ENCODE results near the gene UBAC1. TPM values are rescaled to one million over a fixed set of nuclear protein-coding genes. Genes with fewer than 3 reads are reported as not detected.
"Not testable (repeated sequence)": the region's sequence is repeated elsewhere in the genome, so short reads cannot be mapped to it uniquely, and the experiment has no call there.

Gene UBAC1
- polyA plus RNA-seq, 1 donor: 48.1 TPM

DNA sequence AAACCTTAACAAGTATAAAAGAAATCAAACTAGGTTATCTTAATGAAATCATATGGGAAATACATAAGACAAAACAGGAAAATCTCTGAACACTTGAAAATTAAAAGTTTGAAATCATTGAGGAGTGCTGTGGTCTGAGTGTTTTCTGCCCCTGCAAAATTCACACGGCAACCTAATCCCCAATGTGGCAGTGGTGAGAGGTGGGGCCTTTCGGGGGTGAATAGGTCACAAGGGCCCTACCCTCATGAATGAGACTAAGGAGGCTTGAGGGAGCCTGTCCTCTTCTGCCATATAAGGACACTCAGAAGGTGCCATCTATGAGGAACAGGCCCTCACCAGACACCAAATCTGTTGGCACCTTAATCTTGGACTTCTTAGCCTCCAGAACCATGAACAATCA lies 64.5 kb downstream of the UBAC1 start:
- DNase-seq: no peak

DNA sequence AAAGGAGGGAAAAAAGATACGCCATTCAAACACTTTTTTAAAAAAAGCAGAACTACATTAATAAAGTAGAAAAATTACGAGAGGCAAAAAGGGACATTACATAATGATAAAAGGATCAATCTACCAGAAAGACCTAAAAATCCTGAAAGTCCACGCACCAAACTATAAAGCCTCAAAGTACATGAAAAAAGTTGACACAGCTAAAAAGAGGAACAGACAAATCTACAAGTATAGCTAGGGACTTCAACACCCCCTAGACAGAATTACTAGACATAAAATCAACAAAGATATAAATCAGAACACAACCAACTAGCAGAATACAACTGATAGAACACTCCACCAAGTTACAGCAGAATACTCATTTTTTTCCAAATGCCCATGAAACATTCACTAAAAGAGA lies 65.0 kb downstream of the UBAC1 start:
- no peak for DNase-seq

DNA sequence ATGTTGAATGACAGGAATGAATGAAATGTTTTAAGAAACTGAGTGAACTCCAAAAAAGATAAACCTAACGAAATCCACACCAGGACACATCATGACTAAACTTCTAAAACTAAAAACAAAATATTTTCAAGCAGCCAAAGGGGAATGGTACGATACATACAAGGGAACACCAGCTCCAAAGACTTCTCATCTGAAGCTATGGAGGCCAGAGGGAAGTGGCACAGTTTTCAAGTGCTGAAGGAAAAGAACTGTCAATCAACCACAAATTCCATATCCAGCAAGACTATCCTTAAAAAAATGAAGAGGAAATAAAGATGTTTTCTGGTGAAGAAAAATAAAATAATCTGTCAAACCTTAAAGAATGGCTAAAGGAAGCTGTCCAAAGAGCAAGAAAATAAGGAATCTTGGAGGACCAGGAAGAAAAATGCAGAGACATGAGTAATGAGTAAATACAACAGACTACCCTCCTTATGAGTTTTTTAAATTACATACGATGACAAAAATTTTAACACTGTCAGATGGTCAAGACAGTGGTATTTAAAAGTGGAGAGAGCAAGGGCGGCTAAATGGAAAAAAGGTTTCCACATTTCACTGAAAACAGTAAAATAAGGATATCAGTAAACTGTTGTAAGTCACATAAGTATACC lies 65.8 kb downstream of the UBAC1 start:
- DNase-seq: no peak

DNA sequence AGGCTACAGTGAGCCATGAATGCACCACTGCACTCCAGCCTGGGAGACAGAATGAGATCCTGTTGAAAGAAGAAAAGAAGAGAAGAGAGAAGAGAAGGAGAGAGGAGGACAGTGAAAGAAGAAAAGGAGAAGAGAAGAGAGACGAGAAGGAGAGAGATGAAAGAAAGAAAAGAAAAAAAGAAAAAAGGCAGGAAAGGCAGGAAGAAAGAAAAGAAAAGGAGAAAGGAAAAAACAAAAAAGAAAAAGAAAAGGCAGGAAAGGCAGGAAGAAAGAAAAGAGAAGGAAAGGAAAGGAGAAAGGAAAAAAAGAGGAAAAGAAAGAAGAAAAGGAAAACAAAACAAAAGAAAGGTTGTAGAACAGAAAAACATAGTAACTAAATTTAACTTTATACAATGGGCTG lies 68.1 kb downstream of the UBAC1 start:
- DNase-seq: no peak

DNA sequence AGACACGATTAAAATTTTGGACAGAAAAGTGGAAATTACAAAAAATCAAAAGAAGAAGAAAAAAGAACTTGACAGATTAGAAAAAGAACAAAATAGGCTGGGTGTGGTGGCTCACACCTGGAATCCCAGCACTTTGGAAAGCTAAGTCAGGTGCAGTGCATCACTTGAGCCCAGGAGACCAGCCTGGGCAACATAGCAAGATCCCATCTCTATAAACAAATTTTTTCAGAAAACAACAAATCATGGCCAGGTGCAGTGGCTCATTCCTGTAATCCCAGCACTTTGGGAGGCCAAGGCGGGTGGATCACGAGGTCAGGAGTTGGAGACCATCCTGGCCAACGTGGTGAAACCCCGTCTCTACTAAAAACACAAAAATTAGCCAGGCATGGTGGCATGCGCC lies 68.8 kb downstream of the UBAC1 start:
- not testable (repeated sequence) for DNase-seq

DNA sequence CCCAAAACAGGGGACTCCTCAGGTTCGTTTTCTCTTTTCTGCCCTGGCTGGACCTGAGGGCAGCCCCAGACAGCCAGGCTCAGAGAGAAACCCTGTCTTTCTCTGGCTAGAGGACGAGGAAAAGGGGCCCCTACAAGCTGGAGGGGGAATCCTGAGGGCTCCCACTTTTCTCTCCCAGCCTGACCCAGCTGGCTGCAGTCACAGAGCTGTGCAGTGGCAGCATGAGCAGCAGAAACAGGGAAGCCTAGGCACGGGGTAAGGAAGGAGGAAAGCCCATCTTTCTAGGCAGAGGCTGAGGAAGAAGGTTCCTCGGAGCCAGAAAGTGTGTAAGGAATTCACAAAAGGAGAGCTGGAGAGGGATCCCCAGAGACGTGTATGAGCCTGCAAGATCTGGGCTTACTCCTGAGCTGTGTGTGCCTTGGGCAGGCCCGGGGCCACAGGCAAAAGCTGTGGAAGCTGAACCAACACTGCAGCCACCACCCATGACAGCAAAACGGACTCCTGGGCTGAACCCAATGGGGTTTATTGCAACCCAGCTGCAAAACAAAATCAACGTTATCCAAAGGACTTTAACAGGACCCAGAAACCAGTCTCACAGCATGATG lies 70.0 kb downstream of the UBAC1 start:
- DNase-seq: no peak

DNA sequence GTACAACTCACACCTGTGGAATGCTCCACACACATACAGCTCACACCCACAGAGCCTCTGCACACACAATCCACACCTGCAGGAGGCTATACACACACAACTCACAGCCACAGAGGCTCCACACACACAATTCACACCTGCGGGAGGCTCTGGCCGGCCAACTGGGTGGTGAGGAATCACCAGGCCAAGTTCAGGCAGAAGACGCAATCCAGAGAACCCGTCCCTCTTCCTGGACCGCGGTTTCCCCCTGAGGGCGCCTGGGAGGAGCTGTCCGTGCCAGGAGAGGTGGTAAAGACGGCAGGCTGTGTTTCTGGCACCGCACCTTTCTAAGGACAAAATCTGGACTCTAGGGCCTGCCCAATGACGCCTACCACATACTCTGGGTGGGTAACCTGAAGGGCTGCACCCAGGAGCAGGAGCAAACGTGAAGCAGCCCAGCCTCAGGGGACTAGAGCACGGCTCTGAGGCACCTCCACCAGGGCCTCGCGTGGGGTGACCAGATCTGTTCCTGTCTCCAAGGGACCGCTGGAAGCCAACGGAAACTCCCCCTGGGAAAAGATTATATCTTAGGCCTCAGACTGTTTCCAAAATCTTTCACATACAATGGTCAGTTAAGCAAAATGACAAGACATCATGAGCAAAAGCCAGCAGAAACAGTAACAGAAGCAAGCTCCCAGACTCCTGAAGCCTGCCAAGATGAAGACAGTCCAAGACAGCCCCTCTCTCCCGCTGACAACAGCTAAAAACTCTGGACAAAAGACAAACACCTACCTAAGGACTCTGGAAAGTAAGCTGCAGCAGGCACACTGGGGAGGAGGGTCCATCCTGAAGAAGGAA lies 70.8 kb downstream of the UBAC1 start:
- DNase-seq: no peak

DNA sequence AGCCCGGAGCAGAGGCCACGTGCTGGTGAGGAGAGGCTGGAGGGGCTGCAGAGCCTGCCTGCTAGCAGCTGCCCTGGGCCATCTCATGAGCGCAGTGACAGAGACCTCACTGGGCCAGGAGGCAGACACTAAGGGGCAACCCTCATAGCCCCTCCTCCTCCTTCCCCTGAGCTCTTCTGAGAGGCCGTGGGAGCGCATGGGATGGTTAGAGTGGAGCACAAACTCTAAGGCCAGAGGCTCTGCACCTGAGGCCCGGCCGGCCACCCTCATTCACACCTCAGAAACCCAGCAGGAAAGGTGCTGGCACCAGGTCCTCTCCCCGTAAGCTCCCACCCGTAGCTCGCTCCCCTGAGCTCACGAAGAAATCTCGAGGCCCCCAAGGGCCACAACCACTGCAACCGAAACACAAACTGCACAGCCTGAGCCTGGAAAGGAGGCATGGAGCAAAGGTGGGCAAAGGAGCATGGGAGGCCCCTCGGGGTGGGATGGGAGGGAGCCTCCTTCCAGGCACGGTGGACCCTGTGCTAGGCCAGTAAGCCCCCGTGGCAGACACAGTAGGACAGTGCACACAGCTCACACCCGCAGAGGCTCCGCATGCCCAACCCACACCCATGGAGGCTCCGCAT lies 71.5 kb downstream of the UBAC1 start:
- DNase-seq: no peak

DNA sequence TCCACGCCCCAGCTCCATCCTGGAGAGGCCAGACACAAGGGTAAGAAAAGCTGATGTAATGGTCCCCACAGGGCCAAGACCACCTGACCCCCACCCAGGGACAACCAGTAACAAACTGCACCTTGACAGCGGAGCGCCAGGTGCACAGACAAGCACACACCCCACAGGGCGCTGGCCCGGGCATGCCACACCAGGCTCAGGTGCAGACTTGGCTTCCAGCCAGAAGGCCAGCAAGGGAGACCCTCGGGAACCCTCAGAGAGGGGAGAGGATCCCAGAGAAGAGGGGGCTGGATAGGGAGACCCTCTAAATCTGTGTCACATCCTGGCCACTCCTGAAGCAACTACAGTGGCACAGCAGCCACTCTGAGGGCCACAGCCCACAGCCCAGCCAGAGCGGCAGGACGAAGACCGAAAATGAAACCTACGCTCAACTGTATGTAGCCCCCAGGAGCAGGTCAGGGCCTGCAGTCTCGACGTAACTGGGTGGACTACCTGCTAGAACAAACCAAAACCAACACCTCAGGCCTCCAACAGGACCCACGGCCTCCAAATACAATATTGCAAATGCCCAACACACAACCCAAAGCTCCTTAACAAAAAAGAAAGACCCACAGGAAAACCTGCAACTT lies 72.3 kb downstream of the UBAC1 start:
- no peak for DNase-seq

DNA sequence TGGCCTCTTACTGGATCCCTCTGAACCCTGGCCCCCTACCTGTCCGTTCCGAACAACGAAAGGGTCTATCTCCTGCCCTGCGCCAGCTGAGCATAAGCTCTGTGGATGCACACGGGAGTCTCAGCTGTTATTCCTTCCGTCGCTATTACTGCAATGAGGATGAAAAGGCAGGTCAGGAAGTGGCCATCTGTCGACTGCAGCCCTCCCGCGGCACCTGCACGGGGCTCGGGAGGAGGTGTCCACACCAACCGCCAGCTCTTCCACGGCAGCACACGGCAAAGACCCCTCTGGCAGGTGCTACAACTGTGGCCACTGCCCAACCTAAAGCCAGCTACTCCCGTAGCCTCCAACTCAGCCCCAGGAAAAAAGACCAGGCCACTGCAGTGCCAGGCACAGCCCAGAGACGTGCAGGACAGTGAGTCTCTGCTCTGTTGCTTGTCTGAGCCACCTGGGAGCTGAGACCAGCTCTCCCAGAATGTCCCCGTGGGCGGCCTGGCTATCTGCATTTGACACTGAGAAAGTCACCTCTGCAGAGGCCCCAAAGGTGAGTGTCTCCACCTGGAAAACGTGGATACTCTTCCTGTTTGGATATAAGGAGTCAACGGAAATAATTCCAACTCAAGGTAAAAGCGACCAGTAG lies 72.9 kb downstream of the UBAC1 start:
- DNase-seq: no peak

DNA sequence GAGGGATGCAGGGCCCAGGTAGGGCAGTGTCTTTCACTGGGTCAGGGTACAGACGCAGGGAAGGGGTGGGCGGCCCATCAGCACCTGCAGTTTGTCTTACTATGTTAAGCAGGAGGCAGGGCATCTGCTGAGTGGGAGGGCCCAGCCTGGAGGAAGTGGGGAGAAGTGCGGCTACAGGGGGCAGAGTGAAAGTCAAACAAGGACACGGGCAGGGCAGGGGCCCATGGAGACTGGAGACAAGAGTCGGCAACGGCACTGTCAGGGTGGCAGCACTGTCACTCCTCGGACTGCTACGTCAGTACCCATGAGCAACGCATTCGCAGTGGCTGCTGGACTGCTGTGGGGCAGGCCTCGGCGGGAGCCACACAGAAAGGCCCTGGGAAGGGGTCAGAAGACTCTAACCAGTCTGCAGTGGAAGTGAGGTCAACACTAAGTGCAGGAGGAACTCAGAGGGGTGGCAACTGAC lies 73.6 kb downstream of the UBAC1 start:
- DNase-seq: no peak

DNA sequence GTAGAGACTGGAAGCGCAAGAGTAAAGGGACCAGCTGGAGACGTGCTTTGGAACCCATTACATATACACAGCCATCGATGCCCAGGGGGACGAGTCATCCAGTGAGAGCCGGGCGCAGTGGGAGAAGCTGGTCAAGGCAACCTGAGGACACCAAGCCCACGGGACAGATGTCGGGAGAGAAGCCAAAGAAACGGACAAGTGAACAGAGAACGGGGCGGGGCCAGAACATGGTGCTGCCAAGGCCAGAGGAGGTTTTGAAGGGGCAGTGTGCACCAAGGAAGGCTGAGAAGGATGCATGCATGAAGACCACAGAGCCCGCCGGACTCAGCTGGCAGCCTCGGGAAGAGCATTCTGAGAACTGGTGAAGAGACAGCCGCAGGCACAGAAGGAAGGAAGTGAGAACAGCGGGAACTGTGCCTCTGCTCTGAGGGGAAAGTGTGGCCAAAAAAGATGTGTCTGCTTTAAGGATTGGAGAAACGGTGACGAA lies 74.1 kb downstream of the UBAC1 start:
- DNase-seq: no peak

DNA sequence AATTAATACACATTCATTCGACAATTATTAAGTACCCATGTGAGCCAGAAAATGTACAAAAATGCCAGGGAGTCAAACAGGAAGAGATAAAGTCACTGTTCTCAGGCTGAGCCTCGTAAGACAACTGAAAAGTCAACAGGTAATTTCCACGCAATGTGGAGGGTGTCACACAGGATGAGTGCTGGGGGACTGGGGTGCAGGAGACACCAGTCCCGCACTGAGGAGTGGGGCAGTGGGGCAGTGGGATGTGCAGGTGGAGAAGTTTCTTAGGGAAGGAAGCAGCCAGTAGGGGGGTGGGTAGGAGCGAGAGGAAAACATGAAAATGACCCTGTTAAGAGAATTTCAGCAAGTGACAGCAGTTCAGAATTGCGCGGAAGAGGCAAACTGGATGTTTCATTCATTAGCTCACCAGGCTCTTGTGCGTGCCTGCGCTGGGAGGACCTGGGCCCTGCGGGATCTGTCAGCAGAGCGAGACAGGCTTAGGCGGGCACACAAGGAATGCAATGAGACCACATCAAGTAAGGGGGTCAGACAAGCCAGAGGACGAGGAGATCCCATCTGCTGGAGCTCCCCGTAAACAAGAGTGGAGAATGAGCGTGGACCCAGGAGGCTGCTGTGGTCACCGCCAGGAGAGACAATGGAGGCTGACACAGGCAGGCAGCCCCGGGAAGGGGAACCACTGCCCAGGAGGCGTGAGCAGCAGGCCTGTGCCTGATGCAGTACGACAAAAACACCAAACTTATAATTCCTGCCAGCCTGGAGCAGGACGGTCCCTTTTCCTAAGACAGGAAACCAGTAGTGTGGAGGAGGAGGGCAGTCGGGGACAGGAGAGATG lies 74.8 kb downstream of the UBAC1 start:
- no peak for DNase-seq

DNA sequence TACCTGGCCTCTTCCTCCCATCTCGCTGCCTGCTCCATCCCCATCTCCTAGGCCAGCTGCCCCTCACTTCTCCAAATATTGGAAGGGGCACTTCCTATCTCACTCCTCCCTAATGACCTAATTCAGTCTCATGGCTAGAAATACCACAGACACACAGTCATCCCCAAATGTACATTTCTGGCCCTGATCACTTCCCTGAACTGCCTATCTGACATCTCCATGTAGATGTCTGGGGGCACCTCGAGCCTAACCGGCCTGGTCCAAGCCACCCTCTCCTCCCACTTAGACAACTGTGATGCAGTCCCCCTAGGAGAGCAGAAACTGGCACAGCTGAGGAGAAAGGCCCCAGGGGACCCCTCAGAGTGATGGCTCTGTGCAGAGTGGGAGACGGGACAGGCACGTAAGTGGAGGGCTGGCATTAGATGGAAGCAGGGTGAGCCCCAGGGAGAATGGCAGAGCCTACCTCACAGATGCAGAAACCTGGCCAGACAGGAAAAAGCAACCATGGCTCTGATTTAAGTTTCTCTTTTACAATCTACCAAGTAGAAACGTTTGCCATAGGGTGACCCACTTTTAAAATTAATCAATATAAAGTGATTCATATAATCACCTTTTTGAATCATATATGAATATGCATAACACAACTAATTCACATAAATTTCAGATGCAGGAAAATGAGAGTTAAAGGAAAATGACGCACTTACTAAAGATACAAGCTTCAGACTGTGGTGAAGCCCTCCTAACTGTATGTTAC lies 75.9 kb downstream of the UBAC1 start:
- no peak for DNase-seq

DNA sequence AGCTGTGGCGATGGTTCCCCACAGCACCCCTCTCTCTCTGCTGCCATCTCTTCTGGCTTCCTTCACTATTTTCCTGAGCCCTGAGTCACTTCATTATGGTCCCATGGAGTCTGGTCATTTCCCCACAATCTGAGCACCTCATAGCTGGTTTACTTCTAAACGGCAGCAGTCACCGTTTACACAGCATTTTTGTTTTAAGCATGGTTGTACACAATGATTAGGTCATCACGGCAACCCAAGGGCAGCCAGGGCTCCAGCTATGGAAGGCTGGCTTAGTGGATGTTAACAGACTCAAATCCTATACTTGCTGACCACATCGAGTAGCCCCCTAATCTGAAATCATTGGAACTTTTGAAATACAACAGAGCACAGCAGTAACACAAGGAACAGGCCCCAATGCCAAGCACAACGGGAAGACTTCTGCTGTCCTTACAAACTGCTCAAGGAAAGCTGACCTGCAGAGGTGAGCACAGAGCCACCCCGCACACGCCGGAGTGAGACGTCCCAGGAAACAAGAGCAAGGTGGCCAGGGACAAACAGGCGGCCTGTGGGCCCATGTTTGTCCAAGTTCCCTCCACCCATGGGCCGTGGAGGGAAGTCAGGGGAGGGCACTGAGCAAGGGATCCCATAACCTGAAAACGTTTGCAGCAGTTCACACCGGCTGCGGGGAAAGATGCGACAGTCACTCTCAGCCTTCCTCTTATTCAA lies 76.7 kb downstream of the UBAC1 start:
- no peak for DNase-seq

DNA sequence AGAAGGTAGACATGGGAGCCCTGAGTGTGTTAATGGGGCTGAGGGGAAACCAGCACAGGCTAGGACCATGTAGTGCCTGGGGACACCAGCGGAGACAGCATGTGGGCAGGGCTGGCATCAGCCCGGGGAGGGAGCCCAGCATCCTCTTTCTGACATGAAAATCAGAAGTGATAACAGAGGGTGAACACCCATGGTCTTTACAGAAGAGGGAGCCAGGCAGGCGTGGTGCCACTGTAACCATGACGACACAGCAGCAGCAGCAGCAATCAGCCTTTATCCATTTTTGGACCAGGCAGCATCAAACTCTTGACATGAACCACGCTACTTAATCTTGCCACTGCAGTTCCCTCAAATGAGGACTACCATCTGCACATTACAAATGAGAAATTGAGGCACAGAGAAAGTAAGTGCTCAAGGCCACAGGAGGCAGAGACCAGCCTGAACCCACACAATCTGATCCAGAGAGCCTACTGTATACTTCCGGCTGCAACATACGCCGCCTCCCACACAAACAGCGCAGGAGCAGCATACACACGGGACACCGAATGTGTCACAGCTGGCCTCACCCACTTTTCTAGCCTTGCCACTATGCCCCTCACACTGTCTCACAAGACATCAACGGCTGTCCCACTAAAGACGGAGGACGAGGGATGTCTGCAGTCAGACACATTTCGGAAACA lies 77.6 kb downstream of the UBAC1 start:
- DNase-seq: no peak

Data from hindlimb muscle (tissue), 1 donor.